GM10248 (cell line): ENCODE data around the gene KAT6B.

Experiments
- CTCF ChIA-PET: fragments of 300-600 bp; sonication (Branson Sonifier 250); formaldehyde crosslinking; extraction: SDS; loops from one replicate; lab custom pipeline; 2021; ENCODE audit warnings: antibody characterized with exemption; lab: Yijun Ruan, JAX
- POLR2A ChIA-PET: fragments of 350-650 bp; sonication (Branson Sonifier 250); formaldehyde crosslinking; extraction: SDS; loops from one replicate; lab custom pipeline; 2020; ENCODE audit warnings: antibody characterized with exemption; lab: Yijun Ruan, JAX
- DNase-seq: peaks from one replicate; pipeline ENCODE4 v3.0.0; 2012; ENCODE audit errors: extremely low spot score
- TF ChIP-seq, protein P1 (sequence below): IDR thresholded peaks from 2 replicates; pipeline ENCODE4 v1.5.1; 2012; ENCODE audit warnings: mild to moderate bottlenecking, low read depth; ENCODE audit errors: extremely low read depth, missing control alignments, control extremely low read depth

Gene KAT6B

DNA sequence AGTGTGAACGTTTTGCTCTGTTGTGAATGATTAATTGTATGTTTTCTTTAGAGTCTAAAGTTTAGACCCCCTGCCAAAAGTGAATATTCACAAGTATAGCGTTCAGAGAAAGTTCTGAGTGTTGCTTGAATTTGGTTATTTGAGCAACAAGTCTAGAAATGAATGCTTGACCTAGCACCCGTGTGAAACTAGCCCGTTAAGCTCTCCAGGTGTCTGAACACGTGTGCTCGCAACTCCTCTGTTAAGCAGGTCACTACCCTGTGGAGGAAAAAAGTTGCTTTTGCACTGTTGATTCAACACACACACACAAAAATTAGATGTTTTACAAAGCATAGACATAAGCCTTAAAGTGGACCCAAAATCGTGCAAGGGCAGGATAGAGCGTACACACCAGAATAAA is 206.4 kb downstream of the KAT6B start:
- no peak for DNase-seq
- TF ChIP-seq, protein P1, sequence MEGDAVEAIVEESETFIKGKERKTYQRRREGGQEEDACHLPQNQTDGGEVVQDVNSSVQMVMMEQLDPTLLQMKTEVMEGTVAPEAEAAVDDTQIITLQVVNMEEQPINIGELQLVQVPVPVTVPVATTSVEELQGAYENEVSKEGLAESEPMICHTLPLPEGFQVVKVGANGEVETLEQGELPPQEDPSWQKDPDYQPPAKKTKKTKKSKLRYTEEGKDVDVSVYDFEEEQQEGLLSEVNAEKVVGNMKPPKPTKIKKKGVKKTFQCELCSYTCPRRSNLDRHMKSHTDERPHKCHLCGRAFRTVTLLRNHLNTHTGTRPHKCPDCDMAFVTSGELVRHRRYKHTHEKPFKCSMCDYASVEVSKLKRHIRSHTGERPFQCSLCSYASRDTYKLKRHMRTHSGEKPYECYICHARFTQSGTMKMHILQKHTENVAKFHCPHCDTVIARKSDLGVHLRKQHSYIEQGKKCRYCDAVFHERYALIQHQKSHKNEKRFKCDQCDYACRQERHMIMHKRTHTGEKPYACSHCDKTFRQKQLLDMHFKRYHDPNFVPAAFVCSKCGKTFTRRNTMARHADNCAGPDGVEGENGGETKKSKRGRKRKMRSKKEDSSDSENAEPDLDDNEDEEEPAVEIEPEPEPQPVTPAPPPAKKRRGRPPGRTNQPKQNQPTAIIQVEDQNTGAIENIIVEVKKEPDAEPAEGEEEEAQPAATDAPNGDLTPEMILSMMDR, result no peak
- CTCF ChIA-PET, result interaction anchor here (1.3 to 2.1 kb wide), 2 partner anchors 10 to 12 kb away, joined by 3 to 6 read pairs; no protein-coding TSS in a partner anchor
- POLR2A ChIA-PET, result no interaction called here

DNA sequence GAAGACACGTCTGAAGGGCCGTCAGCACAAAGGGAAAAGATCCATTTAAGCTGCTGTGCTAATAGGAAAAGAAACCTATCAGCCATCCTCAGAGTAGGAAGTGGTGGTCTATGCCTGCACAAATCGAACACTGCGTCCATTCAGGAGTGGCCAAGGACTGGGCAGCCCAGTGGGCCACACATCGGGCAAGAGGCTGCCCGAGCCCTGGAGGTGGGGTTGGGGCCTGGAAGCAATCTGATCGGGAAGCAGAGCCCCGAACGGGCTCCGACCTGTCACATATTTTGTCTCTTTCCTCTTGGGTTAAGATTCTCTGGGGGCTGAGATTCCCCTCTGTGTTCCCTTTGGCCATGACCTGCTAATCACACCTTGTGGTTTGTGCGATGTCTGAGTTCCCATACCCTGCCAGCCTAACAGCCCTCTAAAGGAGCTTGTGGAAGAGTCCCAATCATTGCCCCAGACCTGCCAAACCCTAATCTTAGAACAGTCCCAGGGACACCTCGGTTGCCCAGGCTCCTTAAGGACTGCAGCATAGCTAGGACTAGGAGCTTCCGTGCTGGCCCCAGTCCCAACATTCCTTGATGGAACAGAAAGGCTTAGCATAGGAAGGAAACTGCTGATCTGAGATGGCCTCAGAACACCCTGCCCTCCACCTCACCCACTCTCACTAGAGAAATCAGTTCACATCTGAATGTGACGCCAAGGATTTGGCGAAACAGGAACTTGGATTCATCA is 207.2 kb downstream of the KAT6B start:
- no peak for DNase-seq
- TF ChIP-seq, protein P1, result no peak
- CTCF ChIA-PET, result interaction anchor here (1.1 to 2.1 kb wide), 6 partner anchors 9 to 767 kb away, joined by 3 to 8 read pairs (median 5); no protein-coding TSS in a partner anchor
- POLR2A ChIA-PET, result no interaction called here

DNA sequence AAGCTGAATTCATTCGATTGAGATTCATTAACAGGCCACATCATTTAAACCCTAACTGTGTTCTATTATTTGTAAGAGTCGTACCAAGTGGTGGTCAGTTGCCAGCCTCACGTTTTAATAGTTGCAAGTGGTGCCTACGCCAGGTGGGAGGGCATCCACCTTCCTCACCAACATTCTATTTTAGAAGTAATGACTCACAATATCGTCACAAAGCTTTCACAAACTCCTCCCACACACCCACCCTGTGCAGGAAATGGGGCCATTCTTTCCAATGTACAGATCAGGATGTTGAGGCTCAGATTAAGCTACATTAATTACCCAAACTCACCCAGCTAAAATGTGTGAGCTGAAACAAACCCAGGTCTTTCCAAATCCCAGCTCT is 207.7 kb downstream of the KAT6B start:
- DNase-seq, result no peak
- TF ChIP-seq, protein P1, result no peak
- CTCF ChIA-PET, result interaction anchor here (1.0 to 2.1 kb wide), 7 partner anchors 9 to 768 kb away, joined by 3 to 8 read pairs (median 5); no protein-coding TSS in a partner anchor
- POLR2A ChIA-PET, result no interaction called here

- DNase-seq, result no peak
- ChIA-PET CTCF (interaction anchor here (1.0 to 2.1 kb wide), 7 partner anchors 8 to 769 kb away, joined by 3 to 8 read pairs (median 5); no protein-coding TSS in a partner anchor), POLR2A (no interaction called here)
- TF ChIP-seq, protein P1, result no peak
These were observed 208.4 kb downstream of the KAT6B start for GRCh38 chr10:75034714-75035258.

- TF ChIP-seq, protein P1, result no peak
- DNase-seq, result peak; percentile 66
- CTCF ChIA-PET, result interaction anchor here (0.9 to 1.8 kb wide), 3 partner anchors 10 to 792 kb away, joined by 4 read pairs; no protein-coding TSS in a partner anchor
- POLR2A ChIA-PET, result no interaction called here
These were observed 209.7 kb downstream of the KAT6B start for GRCh38 chr10:75035975-75036708.
